ENCODE data around the gene SLC2A8.

The SLC2A8 gene

GRCh38 chr9:127422787-127423186, 25.8 kb downstream of the SLC2A8 start:
- Histone ChIP-seq H3K27me3 (no peaks in the 10 kb centered on the region), H3K9me3 (no peaks in the 10 kb centered on the region; the same call in 1 of the 2 replicates), H3K4me1 (no peaks in the 10 kb centered on the region), H3K4me3 (ENCODE audit: low read depth, low read length) (peak overlapping the region; percentile 99), H3K36me3 (no peaks in the 10 kb centered on the region)
- DNase-seq, result no peak
- TF ChIP-seq CTCF (IDR thresholded peaks at IDR 0.05; ENCODE audit: low read depth, low read length), result no peak

- Histone ChIP-seq H3K4me3 (ENCODE audit: low read depth, low read length) (peak overlapping the region; percentile 99), H3K9me3 (no peaks in the 10 kb centered on the region; the same call in 1 of the 2 replicates), H3K4me1 (no peaks in the 10 kb centered on the region), H3K27me3 (no peaks in the 10 kb centered on the region), H3K36me3 (no peaks in the 10 kb centered on the region)
- no peak for DNase-seq
- TF ChIP-seq CTCF (IDR thresholded peaks at IDR 0.05; ENCODE audit: low read depth, low read length), result no peak
Observed at GRCh38 chr9:127423476-127423933, 26.5 kb downstream of the SLC2A8 start.

GRCh38 chr9:127423934-127424675, 27.1 kb downstream of the SLC2A8 start, which contains the start of gene ZNF79:
Gene ZNF79 (plus strand): TSS chr9:127424382. CDS start chr9:127424788, 406 bp downstream.
- peak within 1 kb of the TSS; percentile 99 for H3K4me3 ChIP-seq (ENCODE audit: low read depth, low read length)
- peak; percentile 96 for DNase-seq
- H3K4me1 ChIP-seq, result no peaks in the 10 kb centered on the region
- H3K27me3 ChIP-seq, result no peaks in the 10 kb centered on the region
- H3K9me3 ChIP-seq, result no peaks in the 10 kb centered on the region
- no peaks in the 10 kb centered on the region for H3K36me3 ChIP-seq
- no peak for TF ChIP-seq CTCF (IDR thresholded peaks at IDR 0.05; ENCODE audit: low read depth, low read length)

GRCh38 chr9:127424676-127424999, 27.7 kb downstream of the SLC2A8 start:
- H3K9me3 ChIP-seq, result no peaks in the 10 kb centered on the region
- H3K27me3 ChIP-seq, result no peaks in the 10 kb centered on the region
- DNase-seq, result no peak
- H3K4me1 ChIP-seq, result no peaks in the 10 kb centered on the region
- H3K4me3 ChIP-seq (ENCODE audit: low read depth, low read length), result peak overlapping the region; percentile 99
- 0 out of 2 replicates have a peak, but pooled peaks have one; percentile 1 for TF ChIP-seq CTCF (IDR thresholded peaks at IDR 0.05; ENCODE audit: low read depth, low read length)
- H3K36me3 ChIP-seq, result peaks cover 4% of the 10 kb centered on the region

- Histone ChIP-seq H3K4me3 (ENCODE audit: low read depth, low read length) (no peak overlapping the region), H3K36me3 (peaks cover 23% of the 10 kb centered on the region), H3K9me3 (no peaks in the 10 kb centered on the region), H3K27me3 (no peaks in the 10 kb centered on the region), H3K4me1 (no peaks in the 10 kb centered on the region)
- DNase-seq, result no peak
- no peak for TF ChIP-seq CTCF (IDR thresholded peaks at IDR 0.05; ENCODE audit: low read depth, low read length)
Observed at GRCh38 chr9:127426756-127427155, 29.8 kb downstream of the SLC2A8 start.

GRCh38 chr9:127428348-127428747, 31.4 kb downstream of the SLC2A8 start:
- no peaks in the 10 kb centered on the region for H3K9me3 ChIP-seq
- no peak for TF ChIP-seq CTCF (IDR thresholded peaks at IDR 0.05; ENCODE audit: low read depth, low read length)
- peaks cover 29% of the 10 kb centered on the region for H3K36me3 ChIP-seq
- H3K4me3 ChIP-seq (ENCODE audit: low read depth, low read length), result no peak overlapping the region
- DNase-seq, result no peak
- no peaks in the 10 kb centered on the region for H3K4me1 ChIP-seq
- H3K27me3 ChIP-seq, result no peaks in the 10 kb centered on the region
